ENCODE data around the gene IL1RAPL1.

DNA sequence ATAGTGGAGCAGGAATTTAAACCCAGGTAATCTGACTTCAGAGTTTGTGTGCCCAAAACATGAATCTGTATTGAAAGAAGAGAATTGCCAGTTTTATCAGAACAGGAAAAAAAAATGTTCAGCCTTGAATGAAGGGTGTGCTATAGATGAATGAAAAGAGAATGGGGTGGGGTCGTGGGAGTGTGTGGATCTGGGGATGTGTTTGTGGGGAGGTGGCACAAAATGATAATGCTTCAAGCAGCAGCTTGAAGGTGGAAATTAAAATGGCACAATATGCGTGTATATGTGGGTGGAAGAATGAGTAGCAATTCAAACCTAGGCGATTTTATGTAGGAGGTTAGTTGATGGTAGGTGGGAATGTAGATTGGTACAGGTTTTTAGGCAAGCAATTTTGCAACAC, 122.2 kb downstream of the IL1RAPL1 start:
- TF ChIP-seq, protein P1, sequence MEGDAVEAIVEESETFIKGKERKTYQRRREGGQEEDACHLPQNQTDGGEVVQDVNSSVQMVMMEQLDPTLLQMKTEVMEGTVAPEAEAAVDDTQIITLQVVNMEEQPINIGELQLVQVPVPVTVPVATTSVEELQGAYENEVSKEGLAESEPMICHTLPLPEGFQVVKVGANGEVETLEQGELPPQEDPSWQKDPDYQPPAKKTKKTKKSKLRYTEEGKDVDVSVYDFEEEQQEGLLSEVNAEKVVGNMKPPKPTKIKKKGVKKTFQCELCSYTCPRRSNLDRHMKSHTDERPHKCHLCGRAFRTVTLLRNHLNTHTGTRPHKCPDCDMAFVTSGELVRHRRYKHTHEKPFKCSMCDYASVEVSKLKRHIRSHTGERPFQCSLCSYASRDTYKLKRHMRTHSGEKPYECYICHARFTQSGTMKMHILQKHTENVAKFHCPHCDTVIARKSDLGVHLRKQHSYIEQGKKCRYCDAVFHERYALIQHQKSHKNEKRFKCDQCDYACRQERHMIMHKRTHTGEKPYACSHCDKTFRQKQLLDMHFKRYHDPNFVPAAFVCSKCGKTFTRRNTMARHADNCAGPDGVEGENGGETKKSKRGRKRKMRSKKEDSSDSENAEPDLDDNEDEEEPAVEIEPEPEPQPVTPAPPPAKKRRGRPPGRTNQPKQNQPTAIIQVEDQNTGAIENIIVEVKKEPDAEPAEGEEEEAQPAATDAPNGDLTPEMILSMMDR (IDR thresholded peaks at IDR 0.05; ENCODE audit: insufficient read depth, low read length, poor library complexity, severe bottlenecking): no peak
- TF ChIP-seq EZH2phosphoT487 (conservative IDR thresholded peaks at IDR 0.05; ENCODE audit: low read length): no peak
